Urinary bladder (tissue), 4 donors: Measurements from ENCODE around the gene SRSF11. TPM values are rescaled to one million over a fixed set of nuclear protein-coding genes. Genes with fewer than 3 reads are reported as not detected.
"Not testable (repeated sequence)": the region's sequence is repeated elsewhere in the genome, so short reads cannot be mapped to it uniquely, and the experiment has no call there.

Experiments used
- DNase-seq: peaks from one replicate; pipeline ENCODE4 v3.0.0-alpha.2; 2015; ENCODE audit errors: extremely low spot score
- H3K27ac ChIP-seq: one replicate; pipeline ENCODE4 v1.5.1; 2013; ENCODE audit warnings: low read depth, mild to moderate bottlenecking, moderate library complexity
- H3K36me3 ChIP-seq: one replicate; pipeline ENCODE4 v1.6.1; 2013; ENCODE audit warnings: mild to moderate bottlenecking, moderate library complexity; ENCODE audit not compliant: insufficient read depth
- H3K4me1 ChIP-seq: one replicate; pipeline ENCODE4 v1.6.1; 2013; ENCODE audit warnings: mild to moderate bottlenecking, moderate library complexity; ENCODE audit not compliant: insufficient read depth
- H3K4me3 ChIP-seq: one replicate; pipeline ENCODE4 v1.5.1; 2013; ENCODE audit warnings: low read depth, low read length
- WGBS: extraction: QIAGEN DNeasy Blood & Tissue Kit; methylation state at CpG from one replicate; pipeline ENCODE4 v1.1.7; 2013; 5-methylcytosine and 5-hydroxymethylcytosine counted together
- polyA plus RNA-seq: library from polyadenylated mRNA; stranded (reverse); fragments of 200-250 nt; gene quantifications from one replicate; pipeline ENCODE4 v1.2.3, GENCODE V29; 2013
- total RNA-seq: library from RNA; depleted of rRNA; stranded (reverse); fragments of >200 nt; gene quantifications from one replicate; pipeline ENCODE4 v1.2.3, GENCODE V29; 2014
- donor health status: healthy with polysubstance abuse.
- donor health status: healthy.

Gene SRSF11
- total and polyA plus RNA-seq, 2 donors, result 108 to 294 TPM

DNA sequence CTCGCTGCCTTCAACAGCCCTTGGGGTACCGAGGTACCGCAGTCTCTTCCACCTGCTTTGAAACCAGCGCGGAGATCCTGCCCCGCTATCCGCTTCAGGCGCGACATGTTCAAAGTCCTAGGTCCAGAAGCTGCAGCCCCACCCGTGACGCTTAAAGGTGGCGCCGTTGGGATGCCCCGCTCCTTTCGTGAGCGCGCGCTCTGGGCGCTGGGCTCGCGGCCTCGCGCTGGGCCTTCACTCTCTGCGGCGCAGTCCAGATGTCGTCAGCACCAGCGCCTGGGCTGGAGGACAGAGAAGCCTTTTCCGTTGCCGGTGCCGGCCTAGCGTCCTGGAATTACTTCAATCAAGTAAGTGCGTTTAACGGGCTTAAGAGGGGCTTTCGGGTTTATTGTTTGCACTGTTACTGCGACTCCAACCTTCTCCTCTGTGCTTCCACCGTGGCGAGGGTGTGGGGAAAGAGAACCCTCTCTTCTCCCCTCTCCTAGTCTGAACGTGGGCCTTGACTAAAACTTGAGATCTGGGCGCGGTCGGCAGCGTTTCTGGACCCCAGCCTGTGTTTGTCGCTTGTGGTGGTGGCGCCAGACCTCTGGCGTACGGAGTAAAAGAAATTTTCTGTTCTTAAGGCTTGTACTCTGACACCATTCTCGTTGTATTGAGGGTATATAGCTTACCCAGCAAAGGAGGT lies 15.6 kb upstream of the SRSF11 start, which contains the start of gene LRRC40:
Gene LRRC40, minus strand, starts transcription at position 146 of the 685 bp plus-strand sequence. Its CDS starts 39 bp downstream, at position 107.
- H3K4me3 ChIP-seq, result peak within 1 kb of the TSS; percentile 79
- no peaks in the 10 kb centered on the region for H3K4me1 ChIP-seq
- no peaks in the 10 kb centered on the region for H3K36me3 ChIP-seq
- WGBS, result under 1% methylated on average over 47 of the region's 47 CpGs
- DNase-seq, result peak; percentile 88
- H3K27ac ChIP-seq, result peak within 1 kb of the TSS; percentile 96

DNA sequence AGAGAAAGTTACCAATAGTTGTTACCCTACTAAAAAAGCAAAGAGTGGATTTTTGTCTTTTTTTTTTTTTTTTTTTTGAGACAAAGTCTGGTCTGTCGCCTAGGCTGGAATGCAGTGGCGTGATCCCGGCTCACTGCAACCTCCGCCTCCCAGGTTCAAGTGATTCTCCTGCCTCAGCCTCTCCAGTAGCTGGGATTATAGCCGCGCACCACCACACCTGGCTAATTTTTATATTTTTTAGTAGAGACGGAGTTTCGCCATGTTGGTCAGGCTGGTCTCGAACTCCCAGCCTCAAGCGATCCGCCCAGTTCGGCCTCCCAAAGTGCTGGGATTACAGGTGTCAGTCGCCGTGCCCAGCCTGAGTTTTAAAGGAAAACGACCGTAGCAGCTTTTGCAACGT lies 14.3 kb upstream of the SRSF11 start:
- not testable (repeated sequence) for H3K36me3 ChIP-seq, DNase-seq, H3K27ac ChIP-seq, H3K4me1 ChIP-seq
- 86% methylated on average over 17 of the region's 17 CpGs for WGBS
- peak overlapping the region; percentile 79 for H3K4me3 ChIP-seq

DNA sequence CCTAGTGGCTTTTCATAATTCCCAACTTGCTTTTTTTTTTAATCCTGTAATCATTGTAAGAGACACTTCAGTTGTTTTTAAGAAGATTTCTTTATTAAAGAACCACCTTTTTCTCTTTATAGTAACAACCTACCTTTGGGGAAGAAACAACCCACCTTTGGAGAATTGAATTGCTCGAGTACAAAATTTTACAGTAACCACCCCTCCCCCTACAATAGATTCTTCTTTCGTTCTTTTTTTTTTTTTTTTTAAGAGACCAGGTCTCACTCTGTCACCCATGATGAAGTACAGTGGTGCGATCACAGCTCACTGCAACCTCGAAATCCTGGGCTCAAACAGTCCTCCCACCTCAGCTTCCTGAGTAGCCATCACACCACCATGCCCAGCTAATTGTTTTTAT lies 13.7 kb upstream of the SRSF11 start:
- no peak for DNase-seq
- H3K4me1 ChIP-seq, result no peaks in the 10 kb centered on the region
- 86% methylated on average over 4 of the region's 4 CpGs for WGBS

DNA sequence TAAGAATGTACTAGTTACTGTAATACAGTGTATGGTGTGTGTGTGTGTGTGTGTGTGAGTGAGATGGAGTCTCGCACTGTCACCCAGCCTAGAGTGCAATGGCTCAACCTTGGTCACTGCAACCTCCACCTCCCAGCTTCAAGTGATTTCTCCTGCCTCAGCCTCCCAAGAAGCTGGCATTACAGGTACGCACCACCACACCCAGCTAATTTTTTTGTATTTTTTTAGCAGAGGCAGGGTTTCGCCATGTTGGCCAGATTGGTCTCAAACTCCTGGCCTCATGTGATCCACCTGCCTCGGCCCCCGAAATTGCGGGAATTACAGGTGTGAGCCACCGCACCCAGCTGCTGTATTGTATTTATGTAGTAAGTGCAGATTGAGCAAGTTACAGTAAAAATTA lies 12.9 kb upstream of the SRSF11 start:
- Histone ChIP-seq H3K27ac (no peak overlapping the region), H3K4me1 (no peaks in the 10 kb centered on the region), H3K36me3 (no peaks in the 10 kb centered on the region), H3K4me3 (no peak overlapping the region)
- WGBS, result 98% methylated on average over 7 of the region's 7 CpGs
- no peak for DNase-seq

More for the DNA sequence above, 13.7 kb upstream of the SRSF11 start:
- Histone ChIP-seq H3K4me3 (no peak overlapping the region), H3K27ac (no peak overlapping the region), H3K36me3 (no peaks in the 10 kb centered on the region)

DNA sequence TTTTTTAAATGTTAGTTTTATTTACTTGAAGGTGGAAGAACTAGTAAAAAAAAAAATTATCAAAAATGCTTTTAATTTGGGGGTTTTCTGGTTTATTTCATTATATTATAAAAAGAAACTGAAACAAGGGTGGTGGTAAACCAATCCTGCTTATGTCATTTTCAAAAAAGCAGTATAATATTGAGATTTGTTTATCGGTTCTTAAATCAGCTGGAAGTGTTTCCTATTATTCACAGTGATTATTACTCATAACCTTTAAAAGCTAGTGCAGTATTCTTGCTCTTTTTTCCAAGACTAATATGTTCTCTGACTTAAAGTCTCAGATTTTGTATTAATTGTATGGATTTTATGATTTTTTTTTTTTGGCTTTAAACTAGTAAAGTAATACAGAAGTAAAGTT lies 10.4 kb upstream of the SRSF11 start:
- H3K27ac ChIP-seq, result no peak overlapping the region
- H3K36me3 ChIP-seq, result no peaks in the 10 kb centered on the region
- H3K4me1 ChIP-seq, result no peaks in the 10 kb centered on the region
- DNase-seq, result no peak
- 66% methylated on average over 1 of the region's 1 CpG for WGBS
- H3K4me3 ChIP-seq, result no peak overlapping the region

DNA sequence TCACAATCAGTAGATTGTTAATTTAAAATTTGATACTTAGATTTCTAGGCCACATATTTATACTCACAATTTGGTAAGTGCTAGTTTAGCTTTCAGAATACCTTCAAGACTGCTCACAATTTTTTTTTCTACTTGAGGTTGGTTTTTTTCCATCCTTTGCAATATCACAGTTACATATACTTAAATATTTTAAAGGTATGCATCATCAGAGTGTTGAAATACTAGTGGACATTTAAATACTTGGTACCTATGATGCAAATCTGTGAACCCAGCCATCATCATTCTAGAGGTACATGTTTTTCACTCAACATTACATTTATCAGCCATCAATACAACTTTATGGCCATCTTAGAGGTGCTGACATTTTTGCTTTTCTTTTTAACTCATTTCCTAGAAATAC lies 9.6 kb upstream of the SRSF11 start:
- peak overlapping the region; percentile 23 for H3K27ac ChIP-seq
- no peaks in the 10 kb centered on the region for H3K4me1 ChIP-seq
- H3K36me3 ChIP-seq, result no peaks in the 10 kb centered on the region
- H3K4me3 ChIP-seq, result no peak overlapping the region
- DNase-seq, result no peak

DNA sequence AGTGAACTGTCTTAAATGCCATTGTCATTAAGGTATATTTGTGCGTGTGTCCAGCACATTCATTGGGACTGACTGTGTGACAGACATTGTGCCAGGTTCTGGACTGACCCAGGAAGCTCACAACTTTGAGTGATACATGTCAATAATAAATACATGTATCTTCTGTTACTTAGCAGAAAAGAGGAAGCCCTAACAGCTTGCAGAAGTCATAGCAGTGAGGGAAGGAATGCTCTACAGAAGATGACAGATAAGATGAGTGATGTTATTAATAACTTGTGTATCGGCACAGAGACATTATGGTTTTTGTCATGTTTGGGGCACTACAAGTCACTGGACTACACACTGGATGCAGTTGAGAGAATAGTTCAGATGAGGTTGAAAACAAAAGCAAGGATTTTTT lies 1.2 kb upstream of the SRSF11 start:
- DNase-seq, result no peak
- WGBS, result 89% methylated on average over 2 of the region's 2 CpGs
- peaks cover 3% of the 10 kb centered on the region for H3K36me3 ChIP-seq
- no peaks in the 10 kb centered on the region for H3K4me1 ChIP-seq
- H3K27ac ChIP-seq, result no peak overlapping the region
- no peak overlapping the region for H3K4me3 ChIP-seq

DNA sequence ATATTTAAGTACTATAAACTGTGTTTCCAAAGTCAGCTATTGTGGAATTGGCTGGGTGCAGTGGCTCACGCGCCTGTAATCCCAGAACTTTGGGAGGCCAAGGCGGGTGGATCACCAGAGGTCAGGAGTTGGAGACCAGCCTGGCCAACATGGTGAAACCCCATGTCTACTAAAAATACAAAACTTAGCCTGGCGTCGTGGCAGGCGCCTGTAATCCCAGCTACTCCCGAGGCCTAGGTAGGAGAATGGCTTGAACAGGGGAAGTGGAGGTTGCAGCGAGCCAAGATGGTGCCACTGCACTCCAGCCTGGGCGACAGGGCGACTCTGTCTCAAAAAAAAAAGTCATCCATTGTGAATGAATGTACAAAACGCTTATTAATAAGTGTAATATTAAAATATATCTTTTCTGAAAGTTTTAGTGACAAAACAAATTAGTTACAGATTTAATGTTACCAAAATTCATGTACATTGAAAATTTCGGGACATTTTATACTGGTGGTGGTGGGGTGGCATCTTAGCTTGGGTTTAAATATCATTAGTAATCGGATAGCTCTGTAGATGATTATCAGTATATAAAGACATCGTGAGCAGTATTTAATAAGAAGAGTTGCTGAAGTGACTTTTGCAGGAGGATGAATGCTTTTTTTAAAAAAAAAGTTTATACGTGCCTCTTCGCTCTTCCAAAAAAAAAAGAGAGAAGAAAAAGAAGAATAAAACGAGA lies 503 bp upstream of the SRSF11 start:
- H3K27ac ChIP-seq, result peak overlapping the region; percentile 10
- DNase-seq, result no peak
- H3K4me3 ChIP-seq, result peak overlapping the region; percentile 76
- H3K4me1 ChIP-seq, result no peaks in the 10 kb centered on the region
- peaks cover 3% of the 10 kb centered on the region for H3K36me3 ChIP-seq
- 48% methylated on average over 17 of the region's 17 CpGs for WGBS

DNA sequence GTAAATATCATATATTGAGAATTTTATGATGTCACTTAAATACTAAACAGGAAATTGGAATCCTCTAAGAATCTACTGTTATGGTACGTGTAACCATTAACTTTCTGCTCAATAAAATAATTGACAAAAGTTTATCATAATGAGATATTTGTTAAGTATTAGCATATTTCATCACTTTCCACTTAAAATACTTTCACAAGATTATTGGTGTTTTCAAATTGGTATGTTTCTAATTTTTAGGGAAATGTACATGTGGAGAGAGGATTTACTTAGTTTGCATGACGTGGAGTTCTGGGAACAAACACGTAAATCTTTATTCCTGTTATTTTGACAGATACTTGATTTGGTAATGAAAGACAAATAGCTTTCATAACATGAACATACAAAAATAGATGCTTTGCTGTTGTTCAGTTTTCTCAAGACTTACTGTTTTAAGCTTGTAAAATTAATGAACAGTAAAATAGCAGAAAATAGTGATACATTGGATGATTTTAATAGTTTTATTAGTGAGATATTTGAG lies 1.6 kb downstream of the SRSF11 start:
- no peak overlapping the region for H3K27ac ChIP-seq
- no peak overlapping the region for H3K4me3 ChIP-seq
- H3K36me3 ChIP-seq, result peaks cover 3% of the 10 kb centered on the region
- no peak for DNase-seq
- 37% methylated on average over 3 of the region's 3 CpGs for WGBS
- no peaks in the 10 kb centered on the region for H3K4me1 ChIP-seq

DNA sequence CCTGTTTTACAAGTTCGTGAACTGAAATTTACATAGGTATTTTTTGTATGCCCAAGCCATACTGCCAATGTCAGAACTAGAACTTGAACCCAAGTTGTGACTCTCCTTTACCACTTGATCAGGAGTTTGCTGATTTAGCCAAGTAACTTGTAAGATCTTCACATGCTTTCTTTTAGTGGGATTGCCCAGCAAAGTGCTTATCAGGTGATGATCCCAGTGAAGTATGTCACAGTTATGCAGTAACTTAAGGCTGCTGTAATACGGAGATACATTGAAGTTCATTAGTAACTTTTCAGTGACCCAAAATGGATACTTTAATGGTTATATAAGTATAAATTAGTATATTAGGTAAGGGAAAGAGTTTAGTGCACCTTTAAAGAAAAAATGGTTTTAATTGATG lies 3.8 kb downstream of the SRSF11 start:
- DNase-seq, result no peak
- H3K27ac ChIP-seq, result no peak overlapping the region

DNA sequence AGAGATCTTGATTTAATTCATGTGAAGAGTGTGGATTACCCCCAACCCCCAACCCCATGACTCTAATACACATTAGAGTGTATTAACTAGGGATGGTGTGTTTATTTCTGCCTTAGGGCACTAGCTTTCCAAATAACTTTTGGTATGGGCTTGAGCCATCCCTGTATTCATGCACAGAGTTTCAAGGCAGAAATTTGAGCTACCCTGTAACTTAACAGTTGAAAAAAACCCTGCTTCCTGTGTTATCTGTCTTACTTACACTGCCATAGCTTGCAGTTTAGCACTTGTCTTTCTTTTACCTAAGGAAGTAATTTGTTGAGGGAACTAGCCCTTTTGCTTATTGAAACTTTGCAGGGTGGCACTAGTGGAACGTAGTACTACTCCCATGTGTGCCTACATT lies 6.3 kb downstream of the SRSF11 start:
- no peak for DNase-seq
- Histone ChIP-seq H3K4me3 (no peak overlapping the region), H3K36me3 (peaks cover 3% of the 10 kb centered on the region), H3K4me1 (no peaks in the 10 kb centered on the region), H3K27ac (no peak overlapping the region)
- WGBS, result 35% methylated on average over 1 of the region's 1 CpG

More for the DNA sequence above, 3.8 kb downstream of the SRSF11 start:
- Histone ChIP-seq H3K4me1 (no peaks in the 10 kb centered on the region), H3K4me3 (no peak overlapping the region), H3K36me3 (peaks cover 3% of the 10 kb centered on the region)
- WGBS, result 83% methylated on average over 2 of the region's 2 CpGs

DNA sequence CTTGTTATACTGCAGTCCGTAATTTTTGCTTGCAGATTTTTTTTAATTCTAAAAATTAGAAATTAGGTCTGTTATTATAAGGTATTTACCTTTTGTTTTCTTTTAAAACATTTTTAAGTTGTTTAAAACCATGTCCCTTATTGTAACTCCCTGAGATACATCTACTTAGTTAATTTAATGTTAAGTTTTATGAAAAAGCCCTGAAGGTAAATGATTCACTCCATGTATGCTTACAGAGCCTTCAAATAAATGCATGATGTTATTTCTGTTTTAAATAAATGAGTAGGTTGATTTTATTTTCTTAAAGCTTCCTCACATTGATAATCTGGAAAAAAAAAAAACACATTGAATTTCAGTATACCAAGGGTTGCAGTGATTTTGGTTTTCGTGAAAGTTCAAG lies 7.5 kb downstream of the SRSF11 start:
- no peak overlapping the region for H3K4me3 ChIP-seq
- DNase-seq, result no peak
- no peak overlapping the region for H3K27ac ChIP-seq
- WGBS, result 88% methylated on average over 2 of the region's 2 CpGs
- peaks cover 5% of the 10 kb centered on the region for H3K36me3 ChIP-seq
- H3K4me1 ChIP-seq, result no peaks in the 10 kb centered on the region

DNA sequence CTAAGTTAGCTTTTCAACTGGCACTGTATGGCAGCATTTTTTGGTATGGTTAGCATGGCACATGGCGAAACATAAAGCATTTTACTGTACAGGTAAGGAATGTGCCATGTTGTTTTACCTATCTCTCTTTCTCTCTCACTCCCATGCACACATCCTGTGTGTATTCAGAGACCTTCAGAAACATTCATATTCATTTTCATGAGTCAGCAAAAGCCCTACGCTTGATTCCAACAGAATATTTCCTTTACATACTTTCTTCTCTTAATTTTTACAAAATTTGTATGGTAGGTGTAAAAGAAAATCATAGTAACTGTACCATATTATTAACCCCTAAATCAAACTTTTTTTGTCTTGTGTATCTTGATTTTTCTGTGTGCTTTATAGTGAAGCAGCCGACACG lies 10.3 kb downstream of the SRSF11 start:
- H3K4me3 ChIP-seq, result no peak overlapping the region
- H3K36me3 ChIP-seq, result peaks cover 5% of the 10 kb centered on the region
- no peak overlapping the region for H3K27ac ChIP-seq
- H3K4me1 ChIP-seq, result no peaks in the 10 kb centered on the region
- no peak for DNase-seq
- 96% methylated on average over 4 of the region's 4 CpGs for WGBS

DNA sequence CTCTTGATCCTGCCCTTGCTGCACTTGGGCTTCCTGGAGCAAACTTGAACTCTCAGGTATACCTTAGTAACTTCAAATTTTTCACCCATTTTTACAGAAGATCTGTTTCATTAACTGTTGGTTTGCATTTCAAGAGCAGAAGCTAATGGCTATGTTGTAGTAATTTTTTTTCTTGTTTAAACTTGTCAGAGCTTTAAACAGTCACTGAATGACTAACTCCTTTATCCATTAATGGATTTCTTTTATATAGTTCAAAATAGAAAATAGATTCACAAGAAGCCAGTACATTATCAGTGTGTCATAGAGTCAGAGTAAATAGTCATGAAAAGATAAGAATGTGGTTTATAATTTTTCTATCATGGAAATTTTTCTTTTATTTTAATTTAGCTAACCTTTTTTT lies 13.6 kb downstream of the SRSF11 start:
- Histone ChIP-seq H3K27ac (no peak overlapping the region), H3K4me1 (no peaks in the 10 kb centered on the region), H3K36me3 (peaks cover 5% of the 10 kb centered on the region), H3K4me3 (no peak overlapping the region)
- DNase-seq, result no peak
